NCI-H2227 (cell line): ENCODE measurements around the gene BRD7.

Experiments
- DNase-seq: peaks from one replicate; lab custom pipeline; 2025; ENCODE audit not compliant: unreplicated experiment; lab: John Stamatoyannopoulos, UW

The BRD7 gene

DNA sequence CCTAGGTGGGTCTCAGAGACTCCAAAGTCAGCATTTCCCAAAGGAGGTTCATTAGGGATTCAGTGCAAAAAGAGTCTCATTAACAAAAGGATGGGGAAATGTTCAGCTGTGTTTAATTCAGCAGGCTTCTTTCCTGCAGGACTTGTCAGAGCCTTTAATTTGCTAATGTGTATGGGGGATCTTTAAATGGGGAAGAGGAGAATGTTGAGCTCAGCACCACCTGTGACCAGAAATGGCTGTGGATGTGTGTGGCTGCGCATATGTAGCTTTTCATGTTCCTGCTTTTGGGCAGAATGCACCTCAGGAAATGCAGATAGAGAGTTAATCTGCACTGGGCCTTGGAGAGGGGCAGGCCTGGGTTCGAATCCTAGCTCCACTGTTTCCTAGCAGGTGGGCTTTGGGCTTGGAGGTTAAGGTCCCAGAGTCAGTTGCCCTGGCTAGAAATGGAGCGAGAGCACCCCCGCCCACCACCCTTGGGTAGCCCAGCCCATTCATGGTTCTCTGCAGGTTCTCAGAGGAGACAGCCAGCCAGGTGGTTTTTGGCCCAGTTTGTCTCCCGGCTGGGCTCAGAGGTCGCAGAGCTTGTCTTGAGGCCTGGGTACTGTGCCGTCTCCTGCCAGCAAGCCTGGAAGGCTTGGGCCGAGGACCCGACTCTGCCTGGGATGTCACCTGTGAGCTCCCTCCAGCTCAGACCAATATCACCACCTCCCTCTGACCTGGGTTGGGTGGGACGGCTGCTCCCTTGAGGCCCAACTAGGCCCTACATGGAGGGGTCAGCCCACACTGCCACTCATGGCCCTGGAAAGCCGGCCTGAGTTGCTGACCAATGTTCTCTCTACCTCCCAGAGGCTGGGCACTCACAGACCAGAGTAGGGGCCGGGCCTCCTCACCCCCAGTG, 93.1 kb downstream of the BRD7 start:
- no peak for DNase-seq

- DNase-seq, result no peak
Measured at GRCh38 chr16:50275098-50275415, 93.7 kb downstream of the BRD7 start.

DNA sequence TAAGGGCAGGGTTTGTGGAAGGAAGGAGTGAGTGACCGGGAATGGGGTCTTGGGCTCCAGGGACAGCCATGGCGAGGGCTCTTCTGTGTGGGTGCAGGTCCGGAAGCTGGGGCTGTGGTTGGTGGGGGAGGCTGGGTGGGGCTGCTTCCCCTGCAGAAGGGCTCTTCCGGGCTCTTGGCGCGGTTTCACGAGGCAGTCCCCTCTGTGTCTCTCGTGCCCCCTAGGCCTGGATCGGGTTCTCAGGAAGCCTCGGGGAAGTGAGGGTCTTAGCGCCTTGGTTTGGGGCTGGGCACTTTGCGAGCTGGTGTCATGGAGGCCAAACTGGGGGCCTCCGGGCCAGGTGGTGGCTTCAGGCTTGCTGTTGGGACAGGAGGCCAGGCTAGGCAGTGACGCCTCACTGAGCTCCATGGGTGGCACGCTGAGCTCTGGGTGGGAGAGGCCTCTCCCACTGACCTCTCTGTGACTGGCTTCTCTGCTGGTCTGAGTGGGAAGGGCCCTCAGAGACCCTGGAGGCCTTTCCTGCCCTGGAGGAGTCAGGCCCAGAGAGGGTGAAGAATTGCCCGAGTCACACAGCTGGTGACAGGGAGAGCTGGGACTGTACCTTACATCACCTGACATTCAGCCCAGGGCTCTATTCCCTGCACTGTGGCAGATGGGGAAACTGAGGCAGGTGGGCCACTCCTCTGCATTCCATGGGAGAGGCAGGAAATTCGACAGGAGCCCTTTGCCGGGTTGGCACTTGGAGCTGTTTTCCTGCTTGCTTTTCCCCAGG, 94.3 kb downstream of the BRD7 start:
- DNase-seq, result no peak

DNA sequence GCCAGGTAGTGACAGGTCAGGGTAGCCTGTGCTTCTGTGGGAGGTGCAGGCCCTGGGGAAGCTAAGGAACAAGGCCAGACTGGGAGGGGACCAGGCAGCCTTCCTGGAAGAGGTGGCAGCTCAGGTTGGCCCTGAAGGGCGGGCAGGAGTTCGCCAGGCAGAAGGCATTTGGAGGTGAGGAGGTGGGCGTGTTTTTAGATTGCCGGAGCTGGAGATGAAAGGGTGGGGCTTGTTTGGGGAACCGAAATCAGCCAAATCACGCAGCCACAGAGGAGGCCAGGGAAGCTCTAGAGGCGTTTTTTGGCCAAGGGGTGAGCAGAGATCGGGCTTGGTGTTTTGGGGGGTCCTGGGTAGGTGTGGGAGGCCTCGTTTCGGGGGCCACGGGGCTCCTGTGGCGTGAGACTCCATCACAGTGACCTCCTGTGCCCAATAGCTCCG, 94.9 kb downstream of the BRD7 start:
- DNase-seq, result no peak

DNA sequence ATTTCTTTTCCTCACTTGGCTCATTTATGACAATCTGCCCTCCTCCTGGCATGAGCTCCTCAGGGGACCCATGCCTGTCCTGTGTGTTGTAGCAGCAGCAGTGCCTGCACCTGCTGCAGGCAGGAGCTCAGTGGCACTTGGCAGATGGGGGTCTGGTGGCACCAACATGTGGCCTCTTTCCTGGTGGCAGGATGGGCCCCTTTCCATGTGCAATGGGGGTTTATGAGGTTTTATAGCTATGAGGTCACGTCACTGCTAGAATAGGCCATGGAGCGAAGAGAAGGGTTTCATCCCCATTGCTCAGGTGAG, 95.5 kb downstream of the BRD7 start:
- no peak for DNase-seq

- no peak for DNase-seq
Measured at GRCh38 chr16:50272687-50273381, 96.0 kb downstream of the BRD7 start.

DNA sequence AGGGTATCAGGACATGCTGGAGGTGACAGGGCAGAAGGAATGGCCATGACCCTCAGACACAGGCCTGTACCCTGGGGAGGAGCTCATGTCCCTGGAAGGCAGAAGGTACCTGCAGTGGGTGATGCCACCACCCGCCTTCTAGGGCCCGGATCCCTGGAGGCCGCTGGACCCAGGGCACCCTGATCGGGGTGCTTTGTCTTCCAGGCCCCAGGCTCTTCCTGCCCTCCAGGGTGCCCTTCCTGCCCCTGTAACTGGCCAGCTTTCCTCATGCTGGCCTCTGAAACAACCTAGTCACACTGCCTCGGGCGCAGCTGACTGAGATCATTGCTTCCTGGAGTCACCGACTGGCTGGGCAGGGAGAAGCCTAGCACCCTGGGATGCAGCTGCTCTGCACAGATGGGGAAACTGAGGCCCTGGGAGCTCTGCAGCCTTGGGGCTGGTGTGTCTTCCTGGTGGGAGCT, 96.6 kb downstream of the BRD7 start:
- no peak for DNase-seq

DNA sequence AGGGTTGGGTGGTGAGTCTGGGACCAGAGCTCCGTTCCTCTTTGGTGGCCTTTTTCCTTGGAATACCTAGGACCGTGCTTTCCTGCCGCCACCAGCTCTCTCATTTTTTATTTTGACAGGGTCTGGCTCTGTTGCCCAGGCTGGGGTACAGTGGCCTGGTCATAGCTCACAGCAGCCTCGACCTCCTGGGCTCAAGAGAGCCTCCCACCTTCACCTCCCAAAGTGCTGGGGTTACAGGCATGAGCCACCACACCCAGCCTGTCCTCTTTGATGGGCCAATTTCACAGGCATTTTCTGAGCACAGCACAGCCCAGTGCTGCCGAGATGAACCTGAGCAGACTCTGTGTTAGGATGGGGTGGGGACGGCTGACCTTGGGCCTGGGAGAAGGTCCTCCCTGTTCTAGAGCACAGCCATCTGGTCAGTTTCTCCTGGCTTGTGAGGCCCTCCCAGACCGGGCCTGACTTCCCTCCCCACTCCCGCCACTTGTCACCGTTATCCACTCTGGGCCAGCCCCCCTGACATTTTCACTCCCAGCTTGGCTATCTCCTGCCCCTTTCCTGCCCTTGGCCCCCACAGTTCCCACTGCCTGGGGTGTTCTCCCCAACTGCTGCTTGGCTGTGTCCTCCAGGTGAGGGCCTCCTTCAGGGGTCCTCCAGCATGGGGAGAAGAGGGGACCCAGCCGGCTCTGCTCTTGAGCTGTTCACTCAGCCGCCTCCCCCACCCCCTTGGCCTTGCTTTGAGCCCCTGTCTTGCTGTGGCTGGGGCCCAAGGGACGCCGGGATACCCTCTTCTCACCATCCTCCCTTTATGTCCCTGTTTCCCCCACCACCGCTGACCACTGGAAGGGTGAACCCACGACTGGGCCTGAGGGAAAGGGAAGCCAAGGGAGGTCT, 97.4 kb downstream of the BRD7 start:
- DNase-seq, result no peak

- no peak for DNase-seq
Measured at GRCh38 chr16:50270510-50271147, 98.2 kb downstream of the BRD7 start.

- no peak for DNase-seq
Measured at GRCh38 chr16:50269769-50270509, 98.8 kb downstream of the BRD7 start.

DNA sequence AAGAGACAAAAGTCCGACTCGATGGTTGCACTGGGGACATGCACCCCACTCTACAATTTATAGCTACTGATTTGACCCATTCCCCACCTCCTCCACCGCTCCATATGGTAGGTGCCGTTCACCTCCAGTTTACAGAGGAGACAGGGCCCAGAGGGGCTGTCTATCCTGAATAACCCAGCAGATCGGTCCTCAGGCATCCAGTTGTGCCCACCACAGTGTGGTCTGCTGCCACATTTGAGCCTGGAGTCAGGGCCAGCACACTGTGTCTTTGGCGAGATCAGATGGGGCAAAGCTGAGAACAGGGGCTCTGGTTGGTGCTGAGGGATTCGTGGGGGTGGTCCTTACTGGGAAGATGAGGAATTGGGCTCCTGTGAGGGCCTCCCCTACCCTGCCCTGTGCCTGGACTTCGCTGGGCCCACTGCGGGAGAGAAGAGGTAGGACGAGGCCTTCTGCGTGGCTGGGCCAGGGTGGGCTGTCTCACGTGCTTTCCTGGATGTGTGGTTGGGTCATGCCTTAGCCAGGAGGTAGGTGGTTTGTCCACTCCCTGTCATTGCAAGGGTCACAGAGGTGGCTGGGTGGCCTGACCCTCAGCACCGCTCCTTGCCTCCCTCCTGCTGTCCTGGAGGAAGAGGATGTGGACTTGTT, 99.6 kb downstream of the BRD7 start:
- DNase-seq, result no peak

- DNase-seq, result no peak
Measured at GRCh38 chr16:50268352-50268751, 100.4 kb downstream of the BRD7 start.

GRCh38 chr16:50267651-50268050, 101.1 kb downstream of the BRD7 start:
- no peak for DNase-seq

DNA sequence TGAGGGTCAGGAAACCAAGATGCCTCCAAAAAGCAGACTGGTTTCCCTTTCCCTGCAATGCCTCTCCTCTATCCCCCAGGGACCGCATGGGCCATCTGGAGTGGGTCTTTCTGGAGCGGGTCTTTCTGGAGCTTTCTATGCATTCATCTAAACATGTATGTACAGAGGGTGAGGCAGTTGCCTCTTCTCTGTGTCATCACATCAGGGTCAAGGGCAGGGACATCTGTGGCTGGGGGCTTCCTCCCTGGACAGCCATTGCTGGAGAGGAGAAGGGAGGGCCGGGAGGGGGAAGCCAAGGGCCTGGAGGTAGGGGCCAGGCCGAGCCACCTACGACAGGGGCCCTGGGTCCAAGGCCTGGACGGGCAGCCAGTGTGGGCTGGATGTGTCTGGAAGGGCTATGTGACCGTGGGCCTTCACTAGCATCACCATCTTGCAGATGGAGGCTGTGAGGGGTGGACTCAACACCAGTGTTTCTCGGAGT, 101.6 kb downstream of the BRD7 start:
- DNase-seq, result no peak

- peak; percentile 64 for DNase-seq
Measured at GRCh38 chr16:50266337-50267091, 102.3 kb downstream of the BRD7 start, which contains the start of gene ADCY7. ADCY7 (plus strand) TSS chr16:50266551; CDS start chr16:50288180, 21,629 bp downstream.
